Measurements from ENCODE around the gene LHPP. TPM values are rescaled to one million over a fixed set of nuclear protein-coding genes. Genes with fewer than 3 reads are reported as not detected.

LHPP gene
- total RNA-seq, 1 donor from 2014 or later: 12.1 TPM

- no peak for DNase-seq (ENCODE audit: low read depth)
- no peak overlapping the region for H3K4me3 ChIP-seq (ENCODE audit: low read depth, low read length)
- no peak for TF ChIP-seq CTCF (conservative IDR thresholded peaks at IDR 0.05; ENCODE audit: low read depth, low read length)
Observed at GRCh38 chr10:124535731-124536495, 74.3 kb downstream of the LHPP start.

GRCh38 chr10:124536496-124537050 is 75.0 kb downstream of the LHPP start:
- no peak overlapping the region for H3K4me3 ChIP-seq (ENCODE audit: low read depth, low read length)
- no peak for DNase-seq (ENCODE audit: low read depth)
- TF ChIP-seq CTCF (conservative IDR thresholded peaks at IDR 0.05; ENCODE audit: low read depth, low read length): no peak

- TF ChIP-seq CTCF (conservative IDR thresholded peaks at IDR 0.05; ENCODE audit: low read depth, low read length): no peak
Observed at GRCh38 chr10:124537166-124537725, 75.6 kb downstream of the LHPP start.

GRCh38 chr10:124537891-124538290 is 76.3 kb downstream of the LHPP start:
- DNase-seq (ENCODE audit: low read depth): no peak
- no peak for TF ChIP-seq CTCF (conservative IDR thresholded peaks at IDR 0.05; ENCODE audit: low read depth, low read length)

More at GRCh38 chr10:124537166-124537725, 75.6 kb downstream of the LHPP start:
- H3K4me3 ChIP-seq (ENCODE audit: low read depth, low read length): no peak overlapping the region
- DNase-seq (ENCODE audit: low read depth): no peak

GRCh38 chr10:124538706-124539105 is 77.1 kb downstream of the LHPP start:
- TF ChIP-seq CTCF (conservative IDR thresholded peaks at IDR 0.05; ENCODE audit: low read depth, low read length): no peak
- H3K4me3 ChIP-seq (ENCODE audit: low read depth, low read length): no peak overlapping the region
- DNase-seq (ENCODE audit: low read depth): no peak

More at GRCh38 chr10:124537891-124538290, 76.3 kb downstream of the LHPP start:
- no peak overlapping the region for H3K4me3 ChIP-seq (ENCODE audit: low read depth, low read length)

GRCh38 chr10:124539935-124540641 is 78.5 kb downstream of the LHPP start:
- no peak overlapping the region for H3K4me3 ChIP-seq (ENCODE audit: low read depth, low read length)
- DNase-seq (ENCODE audit: low read depth): no peak
- peak; percentile 65 for TF ChIP-seq CTCF (conservative IDR thresholded peaks at IDR 0.05; ENCODE audit: low read depth, low read length)
